Colonic mucosa (tissue), 4 donors: ENCODE measurements around the gene RAP2B. TPM values are rescaled to one million over a fixed set of nuclear protein-coding genes. Genes with fewer than 3 reads are reported as not detected.

Source experiments
- DNase-seq: peaks from one replicate; pipeline ENCODE4 v3.0.0-alpha.2; 2020
- H3K27ac ChIP-seq: fragments of 200-600 bp; one replicate; pipeline ENCODE4 v1.8.0; 2021
- H3K27me3 ChIP-seq: fragments of 200-600 bp; one replicate; pipeline ENCODE4 v1.8.0; 2021
- H3K36me3 ChIP-seq: fragments of 200-600 bp; one replicate; pipeline ENCODE4 v1.8.0; 2021
- H3K4me1 ChIP-seq: fragments of 200-600 bp; one replicate; pipeline ENCODE4 v1.8.0; 2021; ENCODE audit warnings: mild to moderate bottlenecking
- H3K4me3 ChIP-seq: fragments of 200-600 bp; one replicate; pipeline ENCODE4 v1.8.0; 2021
- H3K9ac ChIP-seq, 2 donors: one replicate each; pipeline ENCODE4 v1.7.0; 2013; ENCODE audit warnings: control low read depth in 2 of 2, low read depth in 2 of 2, low read length in 2 of 2
- H3K9me3 ChIP-seq: fragments of 200-600 bp; one replicate; pipeline ENCODE4 v1.8.0; 2021
- CTCF ChIP-seq: fragments of 200-600 bp; IDR thresholded peaks from one replicate; pipeline ENCODE4 v1.8.0; 2022; ENCODE audit warnings: antibody characterized with exemption, mild to moderate bottlenecking
- intact Hi-C: fragments of 100-400 bp; cut with DNase I; formaldehyde crosslinking; loops from one replicate; pipeline ENCODE4 v1.14.1; 2022
- total RNA-seq, 2 donors: library from RNA; stranded (reverse); fragmentation: NEBNext Ultra II Directional in 1 of 2; extraction: Animal tissue kit (Norgen Biotek cat#: 25700) in 1 of 2; gene quantifications; one replicate each; pipeline ENCODE4 v1.2.1, GENCODE V29; 2021
- donor health status: healthy.
- donor health status: DM: no; HTN: no; CAD: no.
- donor health status: DM: no; HTN: no; CAD: no.

The RAP2B gene
- total RNA-seq, 2 donors from 2014 or later: 10.6 to 23.5 TPM

- H3K4me3 ChIP-seq: no peak overlapping the region
- H3K9ac ChIP-seq: no peak overlapping the region
- no peaks in the 10 kb centered on the region for H3K36me3 ChIP-seq
- no peak overlapping the region for H3K27ac ChIP-seq
- no peaks in the 10 kb centered on the region for H3K9me3 ChIP-seq
- no peak for TF ChIP-seq CTCF
- DNase-seq: no peak
- intact Hi-C loops: no loop called here
- H3K27me3 ChIP-seq: no peaks in the 10 kb centered on the region
- no peaks in the 10 kb centered on the region for H3K4me1 ChIP-seq
Observed at GRCh38 chr3:153129866-153130265, 32.2 kb upstream of the RAP2B start.

- intact Hi-C loops: no loop called here
- DNase-seq: no peak
- Histone ChIP-seq H3K9ac (no peak overlapping the region), H3K4me1 (no peaks in the 10 kb centered on the region), H3K9me3 (no peaks in the 10 kb centered on the region), H3K36me3 (no peaks in the 10 kb centered on the region), H3K27me3 (no peaks in the 10 kb centered on the region), H3K27ac (no peak overlapping the region), H3K4me3 (no peak overlapping the region)
- no peak for TF ChIP-seq CTCF
Observed at GRCh38 chr3:153130312-153130977, 31.6 kb upstream of the RAP2B start.

- Histone ChIP-seq H3K27ac (no peak overlapping the region), H3K9ac (no peak overlapping the region)
- no peak for TF ChIP-seq CTCF
Observed at GRCh38 chr3:153137626-153138025, 24.4 kb upstream of the RAP2B start.

GRCh38 chr3:153138276-153139210 is 23.5 kb upstream of the RAP2B start:
- intact Hi-C loops: no loop called here

More at GRCh38 chr3:153137626-153138025, 24.4 kb upstream of the RAP2B start:
- H3K36me3 ChIP-seq: no peaks in the 10 kb centered on the region
- DNase-seq: no peak
- H3K4me1 ChIP-seq: no peaks in the 10 kb centered on the region
- H3K4me3 ChIP-seq: no peak overlapping the region
- no peaks in the 10 kb centered on the region for H3K9me3 ChIP-seq
- intact Hi-C loops: no loop called here
- H3K27me3 ChIP-seq: no peaks in the 10 kb centered on the region

More at GRCh38 chr3:153138276-153139210, 23.5 kb upstream of the RAP2B start:
- Histone ChIP-seq H3K4me3 (no peak overlapping the region), H3K27me3 (no peaks in the 10 kb centered on the region), H3K9ac (no peak overlapping the region), H3K9me3 (no peaks in the 10 kb centered on the region), H3K27ac (peak overlapping the region; percentile 74), H3K36me3 (no peaks in the 10 kb centered on the region), H3K4me1 (no peaks in the 10 kb centered on the region)
- no peak for TF ChIP-seq CTCF
- DNase-seq: peak; percentile 78
